ENCODE measurements around the gene TTN. TPM values are rescaled to one million over a fixed set of nuclear protein-coding genes. Genes with fewer than 3 reads are reported as not detected.

TTN gene
- total RNA-seq, 1 donor from 2014 or later = 12.2 TPM

GRCh38 chr2:178602901-178603300 lies 204.3 kb downstream of the TTN start:
- H3K27ac Mint-ChIP-seq = no peak overlapping the region
- no peaks in the 10 kb centered on the region for H3K27me3 Mint-ChIP-seq
- H3K9me3 Mint-ChIP-seq (ENCODE audit: low read depth) = no peaks in the 10 kb centered on the region
- no peak for TF ChIP-seq CTCF (IDR thresholded peaks at IDR 0.05; ENCODE audit: unreplicated experiment)
- no peaks in the 10 kb centered on the region for H3K4me1 Mint-ChIP-seq (ENCODE audit: low read depth)
- no peak for DNase-seq (ENCODE audit: low spot score, unreplicated experiment)
- H3K36me3 Mint-ChIP-seq (ENCODE audit: insufficient read depth) = peaks cover 26% of the 10 kb centered on the region
- no peak overlapping the region for H3K4me3 Mint-ChIP-seq (ENCODE audit: low read depth)

GRCh38 chr2:178592655-178593054 lies 214.6 kb downstream of the TTN start:
- peaks cover 2% of the 10 kb centered on the region for H3K4me1 Mint-ChIP-seq (ENCODE audit: low read depth)
- H3K36me3 Mint-ChIP-seq (ENCODE audit: insufficient read depth) = peaks cover 42% of the 10 kb centered on the region
- DNase-seq (ENCODE audit: low spot score, unreplicated experiment) = no peak
- no peak for TF ChIP-seq CTCF (IDR thresholded peaks at IDR 0.05; ENCODE audit: unreplicated experiment)
- no peak overlapping the region for H3K4me3 Mint-ChIP-seq (ENCODE audit: low read depth)
- H3K27ac Mint-ChIP-seq = no peak overlapping the region
- H3K27me3 Mint-ChIP-seq = no peaks in the 10 kb centered on the region
- H3K9me3 Mint-ChIP-seq (ENCODE audit: low read depth) = peaks cover 4% of the 10 kb centered on the region

- no peak for TF ChIP-seq CTCF (IDR thresholded peaks at IDR 0.05; ENCODE audit: unreplicated experiment)
- peak overlapping the region; percentile 33 for H3K27ac Mint-ChIP-seq
Observed at GRCh38 chr2:178589335-178589734, 217.9 kb downstream of the TTN start.

GRCh38 chr2:178584666-178585065 lies 222.6 kb downstream of the TTN start:
- no peak overlapping the region for H3K4me3 Mint-ChIP-seq (ENCODE audit: low read depth)
- no peak overlapping the region for H3K27ac Mint-ChIP-seq
- H3K36me3 Mint-ChIP-seq (ENCODE audit: insufficient read depth) = peaks cover 32% of the 10 kb centered on the region
- H3K4me1 Mint-ChIP-seq (ENCODE audit: low read depth) = peaks cover 2% of the 10 kb centered on the region
- TF ChIP-seq CTCF (IDR thresholded peaks at IDR 0.05; ENCODE audit: unreplicated experiment) = no peak
- no peaks in the 10 kb centered on the region for H3K27me3 Mint-ChIP-seq
- no peak for DNase-seq (ENCODE audit: low spot score, unreplicated experiment)
- peaks cover 4% of the 10 kb centered on the region for H3K9me3 Mint-ChIP-seq (ENCODE audit: low read depth)

More at GRCh38 chr2:178589335-178589734, 217.9 kb downstream of the TTN start:
- Mint-ChIP-seq H3K4me1 (ENCODE audit: low read depth) (peaks cover 2% of the 10 kb centered on the region), H3K36me3 (ENCODE audit: insufficient read depth) (peaks cover 51% of the 10 kb centered on the region), H3K4me3 (ENCODE audit: low read depth) (no peak overlapping the region), H3K9me3 (ENCODE audit: low read depth) (peaks cover 4% of the 10 kb centered on the region), H3K27me3 (no peaks in the 10 kb centered on the region)
- no peak for DNase-seq (ENCODE audit: low spot score, unreplicated experiment)

- no peaks in the 10 kb centered on the region for H3K9me3 Mint-ChIP-seq (ENCODE audit: low read depth)
- no peak for DNase-seq (ENCODE audit: low spot score, unreplicated experiment)
- TF ChIP-seq CTCF (IDR thresholded peaks at IDR 0.05; ENCODE audit: unreplicated experiment) = no peak
- H3K27me3 Mint-ChIP-seq = no peaks in the 10 kb centered on the region
- H3K36me3 Mint-ChIP-seq (ENCODE audit: insufficient read depth) = peaks cover 48% of the 10 kb centered on the region
- no peak overlapping the region for H3K4me3 Mint-ChIP-seq (ENCODE audit: low read depth)
- no peak overlapping the region for H3K27ac Mint-ChIP-seq
- H3K4me1 Mint-ChIP-seq (ENCODE audit: low read depth) = no peaks in the 10 kb centered on the region
Observed at GRCh38 chr2:178579006-178579405, 228.2 kb downstream of the TTN start.

Data from progenitor cell of endocrine pancreas (in vitro differentiated cells).